ENCODE data around the gene VPS37B.
A peak's percentile ranks its signal among the peaks of the same experiment; 100 is the strongest.
"Not testable (repeated sequence)": the region's sequence is repeated elsewhere in the genome, so short reads cannot be mapped to it uniquely, and the experiment has no call there.

VPS37B gene

GRCh38 chr12:122905258-122905657 lies 9.3 kb upstream of the VPS37B start:
- DNase-seq: not testable (repeated sequence)

DNA sequence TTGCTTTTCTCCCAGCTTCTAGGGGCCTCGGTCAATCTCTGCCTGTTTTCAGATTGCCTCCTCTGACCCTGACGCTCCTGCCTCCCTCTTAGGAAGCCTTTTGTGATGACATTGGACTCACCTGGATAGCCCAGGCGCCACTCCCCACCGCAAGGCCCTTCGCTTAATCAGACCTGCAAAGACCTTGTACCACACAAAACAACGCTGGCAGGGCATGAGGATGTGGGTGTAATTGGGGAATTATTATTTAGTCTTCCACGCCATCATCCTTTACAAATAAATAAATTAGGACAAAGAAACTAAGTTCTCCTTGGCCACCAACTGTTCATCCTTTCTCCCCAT lies 7.7 kb upstream of the VPS37B start:
- DNase-seq: no peak

GRCh38 chr12:122902854-122903692 lies 7.1 kb upstream of the VPS37B start:
- no peak for DNase-seq

DNA sequence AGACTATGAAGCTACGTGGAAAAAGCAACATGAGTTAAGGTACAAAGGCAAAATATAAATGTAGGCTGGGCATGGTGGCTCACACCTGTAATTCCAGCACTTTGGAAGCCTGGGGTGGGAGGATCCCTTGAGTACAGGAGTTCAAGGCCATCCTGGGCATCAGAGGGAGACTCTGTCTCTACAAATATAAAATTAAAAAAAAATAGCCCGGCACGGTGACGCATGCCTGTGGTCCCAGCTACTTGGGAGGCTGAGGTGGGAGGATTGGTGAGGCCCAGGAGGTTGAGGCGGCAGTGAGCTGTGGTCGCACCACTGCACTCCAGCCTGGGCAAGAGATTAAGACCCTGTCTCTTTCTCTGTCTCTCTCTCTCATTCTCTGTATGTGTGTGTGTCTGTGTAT lies 4.0 kb upstream of the VPS37B start:
- no peak for DNase-seq

DNA sequence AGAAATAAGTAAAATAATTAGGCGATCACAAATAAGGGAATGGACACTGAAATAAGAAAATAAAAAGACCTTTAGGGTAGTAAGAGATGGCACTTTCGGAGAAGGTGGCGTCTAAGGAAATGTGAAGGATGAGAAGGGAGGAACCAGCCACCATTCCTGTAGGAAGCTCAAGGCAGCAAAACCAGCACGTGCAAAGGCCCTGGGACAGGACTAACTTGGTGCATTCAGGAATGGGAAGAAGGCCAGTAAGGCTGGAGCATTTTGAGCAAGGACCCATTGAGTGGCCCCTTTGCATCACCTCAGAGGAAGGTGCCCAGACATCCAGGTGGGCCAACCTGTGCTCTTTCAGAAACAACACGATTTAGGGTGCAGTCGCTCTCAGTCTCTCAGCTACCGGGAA lies 738 bp upstream of the VPS37B start:
- DNase-seq: no peak

DNA sequence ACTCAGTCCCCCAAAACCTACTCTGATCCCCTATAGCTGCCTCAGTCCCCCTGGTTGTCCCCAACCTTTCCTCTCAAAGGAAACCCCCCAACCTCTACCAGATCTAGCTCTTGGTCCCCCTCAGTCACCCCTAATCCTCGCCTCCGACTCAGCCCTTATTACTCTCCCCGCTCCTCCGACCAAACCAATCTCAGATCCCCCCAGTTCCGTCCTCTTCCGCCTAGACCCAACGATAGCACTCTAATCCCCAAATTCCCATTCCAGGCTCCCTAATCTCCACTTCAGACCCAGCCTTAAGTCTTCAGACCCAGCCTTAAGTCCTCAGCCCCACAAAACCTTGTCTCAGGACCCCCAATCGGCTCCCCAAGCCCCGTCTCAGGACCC lies 612 bp downstream of the VPS37B start:
- DNase-seq: no peak

DNA sequence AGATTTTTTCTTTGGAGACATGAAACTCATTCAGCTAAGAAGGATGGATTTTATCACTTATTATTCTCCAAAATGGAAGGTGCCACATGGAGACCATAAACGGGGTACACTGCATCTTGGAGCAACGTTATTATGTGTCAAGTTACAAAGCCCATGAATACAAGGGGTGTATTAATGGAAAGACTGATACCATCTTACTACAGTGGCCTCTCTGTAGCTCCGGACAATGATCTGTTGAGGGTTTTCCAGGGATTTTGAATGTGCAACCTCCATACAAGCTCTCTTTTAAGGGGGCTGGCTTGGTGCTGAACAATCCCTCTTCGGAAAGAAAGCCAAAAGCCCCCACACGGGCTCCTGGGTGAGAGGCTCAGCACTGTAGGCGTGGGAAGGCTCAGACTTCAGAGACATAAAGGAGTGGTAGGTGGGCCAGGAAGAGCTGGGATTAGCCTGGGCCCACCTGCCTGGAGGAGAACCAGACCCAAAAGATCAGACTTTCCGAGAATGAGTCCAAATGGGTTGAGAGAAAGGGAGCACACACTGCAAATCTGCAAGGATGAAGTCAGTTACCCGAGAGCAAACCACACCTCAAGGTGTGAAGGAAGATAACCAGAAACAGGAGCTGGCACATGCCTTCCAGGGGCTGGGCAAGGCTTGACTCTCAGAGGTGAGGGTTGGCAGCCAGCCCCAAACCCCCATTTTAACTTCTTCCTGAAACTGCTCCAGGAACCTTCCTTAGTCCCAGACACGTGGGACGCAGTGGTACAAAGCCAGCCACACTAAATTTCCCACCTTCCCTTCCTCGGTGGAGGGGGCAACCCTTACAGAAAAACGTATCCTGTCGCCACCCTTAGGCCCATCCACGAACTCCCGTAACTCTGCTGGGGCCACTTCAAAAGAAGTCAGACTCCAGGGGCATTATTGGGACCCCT lies 1.5 kb downstream of the VPS37B start:
- DNase-seq: no peak

DNA sequence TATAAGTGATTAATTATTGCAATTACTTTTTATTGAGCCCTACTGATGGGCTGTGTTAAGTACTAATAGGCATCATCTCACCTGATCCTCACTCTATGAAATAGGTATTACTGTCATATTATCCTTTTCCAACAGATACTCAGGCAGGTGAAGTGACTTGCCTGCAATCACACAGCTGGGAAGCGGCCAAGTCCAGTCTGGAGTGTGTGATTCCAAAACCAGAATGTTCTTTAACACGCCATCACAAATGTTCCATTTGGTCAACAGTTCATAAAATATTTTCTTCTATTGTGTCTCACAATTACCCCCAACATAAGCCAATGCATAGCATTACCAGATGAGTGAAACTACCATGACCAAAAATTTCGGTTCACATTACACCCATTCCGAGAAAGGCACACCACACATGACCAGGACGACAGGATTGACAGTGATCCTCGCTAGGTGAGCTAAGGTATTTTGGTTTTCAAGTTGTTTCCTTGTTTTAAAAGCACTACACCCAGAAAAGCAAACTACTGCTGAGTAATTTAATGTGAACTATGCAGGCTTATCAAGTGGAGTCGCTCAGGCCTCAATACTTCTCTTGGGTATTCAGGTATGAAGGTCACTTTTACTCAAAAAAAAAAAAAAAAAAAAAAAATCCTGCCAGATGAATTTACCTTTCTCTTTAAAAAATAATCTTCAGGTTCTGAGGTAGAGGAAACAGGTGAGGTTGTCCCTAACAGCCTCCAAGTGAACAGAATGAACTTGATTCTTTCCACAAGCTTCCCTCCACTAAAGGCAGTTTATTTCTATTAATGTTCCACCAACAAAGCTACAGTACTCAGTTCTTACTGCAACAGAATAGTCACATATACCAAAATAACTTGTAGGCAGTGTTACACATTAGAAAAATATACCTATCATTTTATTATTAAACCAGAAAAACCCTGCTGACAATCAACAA lies 2.4 kb downstream of the VPS37B start:
- DNase-seq: no peak

- DNase-seq: not testable (repeated sequence)
Measured at GRCh38 chr12:122892724-122893123, 3.2 kb downstream of the VPS37B start.

- peak; percentile 71 for DNase-seq
Measured at GRCh38 chr12:122891661-122892525, 4.0 kb downstream of the VPS37B start.

GRCh38 chr12:122889761-122890520 lies 6.0 kb downstream of the VPS37B start:
- DNase-seq: no peak

DNA sequence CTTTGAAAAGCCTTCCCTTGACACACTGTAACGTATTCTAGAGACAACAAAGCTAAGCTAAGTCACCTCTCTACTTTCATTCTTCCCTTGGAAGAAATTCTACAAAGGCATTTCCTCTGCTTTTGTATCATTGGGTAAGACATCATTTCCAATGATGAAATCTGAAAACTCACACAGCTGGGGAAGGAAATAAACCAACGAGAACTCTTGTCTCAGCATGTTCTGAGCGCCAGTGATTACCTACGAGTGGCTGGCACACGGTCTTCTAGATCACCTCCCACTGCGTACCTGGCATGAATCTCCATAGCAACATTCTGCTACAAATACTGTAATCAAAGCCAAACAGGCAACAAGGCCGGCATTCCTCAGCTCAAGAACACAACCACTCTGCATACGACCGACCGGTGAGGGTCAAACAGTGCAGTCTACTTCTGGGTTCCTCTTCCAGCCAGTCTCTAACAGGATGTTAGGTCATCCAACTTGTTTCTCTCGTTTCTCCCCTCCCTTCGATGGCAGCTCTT lies 7.6 kb downstream of the VPS37B start:
- DNase-seq: peak; percentile 54

- DNase-seq: no peak
Measured at GRCh38 chr12:122887819-122888212, 8.1 kb downstream of the VPS37B start.

DNA sequence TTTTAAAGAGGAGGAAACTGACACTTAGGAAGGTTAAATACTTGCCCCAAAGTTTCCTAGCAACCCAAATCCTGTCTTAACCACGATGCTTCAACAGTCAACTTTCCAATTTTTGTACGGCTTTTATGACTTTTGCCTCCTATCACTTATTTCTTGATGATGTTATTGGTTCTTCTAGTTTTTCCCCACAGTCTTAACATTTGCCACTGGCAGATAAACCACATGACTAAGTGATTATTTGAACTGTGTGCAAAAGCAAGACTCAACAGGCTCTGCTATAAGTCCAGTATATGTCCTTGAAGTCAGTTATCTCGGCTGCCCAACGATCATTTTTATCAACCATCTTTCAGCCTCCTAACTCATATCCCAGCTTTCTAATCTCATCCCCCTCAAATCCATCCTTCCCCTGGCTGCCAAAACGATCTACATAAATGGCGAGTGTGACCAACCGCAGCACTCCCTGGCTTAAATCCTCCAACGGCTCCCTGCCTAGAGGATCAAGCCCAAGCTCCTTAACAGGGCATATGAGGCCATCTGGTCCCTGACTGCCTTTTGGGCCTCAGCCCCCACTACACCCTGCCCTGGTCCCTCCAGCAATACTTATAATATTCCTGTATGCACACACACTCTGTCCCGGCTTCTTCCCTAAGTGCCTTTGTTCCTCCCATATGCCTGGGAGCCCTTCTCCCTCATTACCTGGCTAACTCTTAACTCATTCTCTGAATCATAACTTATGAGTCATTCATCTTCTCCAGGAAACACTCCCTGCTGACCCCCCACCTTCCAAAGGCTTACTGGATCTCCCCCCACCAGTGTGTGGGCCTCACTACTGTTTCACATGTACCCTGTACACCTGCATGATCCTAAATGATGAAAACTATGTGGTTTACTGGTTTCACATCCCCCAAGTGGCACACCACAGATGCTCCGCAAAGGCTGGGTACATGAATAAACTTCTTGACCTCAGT lies 8.8 kb downstream of the VPS37B start:
- peak; percentile 70 for DNase-seq

DNA sequence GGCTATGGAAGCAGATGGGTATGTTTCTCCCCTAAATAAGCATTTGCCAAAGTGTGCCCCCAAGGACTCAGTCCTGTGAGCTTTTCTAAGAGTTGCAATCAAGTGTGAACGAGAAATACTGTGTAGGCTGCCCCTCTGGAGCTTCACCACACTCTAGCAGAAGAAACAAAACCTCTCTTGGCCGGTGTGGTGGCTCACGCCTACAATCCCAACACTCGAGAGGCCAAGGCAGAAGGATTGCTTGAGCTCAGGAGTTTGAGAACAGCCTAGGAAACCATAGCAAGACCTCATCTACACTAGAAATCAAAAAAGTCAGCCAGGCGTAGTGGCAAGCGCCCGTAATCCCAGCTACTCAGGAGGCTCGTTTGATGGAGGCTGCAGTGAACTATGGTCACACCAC lies 9.8 kb downstream of the VPS37B start:
- no peak for DNase-seq

DNA sequence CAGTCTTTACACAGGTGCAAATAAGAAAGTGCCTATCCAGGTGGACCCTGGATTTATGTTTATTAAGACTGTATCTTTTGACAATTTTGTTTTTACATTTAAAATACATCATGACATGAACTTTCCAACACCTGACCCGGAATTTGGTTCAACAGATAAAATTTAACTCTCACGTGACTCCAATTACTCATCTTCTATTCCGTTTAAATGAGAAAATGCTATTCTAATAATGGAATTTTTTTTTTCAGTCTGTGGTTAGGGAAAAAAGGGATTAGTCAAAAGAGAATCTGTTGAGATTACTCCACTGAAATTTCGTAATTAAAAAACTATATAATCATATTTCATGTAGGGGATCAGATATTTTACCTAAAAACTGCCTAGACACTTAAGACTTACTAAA lies 11.1 kb downstream of the VPS37B start:
- DNase-seq: no peak

DNA sequence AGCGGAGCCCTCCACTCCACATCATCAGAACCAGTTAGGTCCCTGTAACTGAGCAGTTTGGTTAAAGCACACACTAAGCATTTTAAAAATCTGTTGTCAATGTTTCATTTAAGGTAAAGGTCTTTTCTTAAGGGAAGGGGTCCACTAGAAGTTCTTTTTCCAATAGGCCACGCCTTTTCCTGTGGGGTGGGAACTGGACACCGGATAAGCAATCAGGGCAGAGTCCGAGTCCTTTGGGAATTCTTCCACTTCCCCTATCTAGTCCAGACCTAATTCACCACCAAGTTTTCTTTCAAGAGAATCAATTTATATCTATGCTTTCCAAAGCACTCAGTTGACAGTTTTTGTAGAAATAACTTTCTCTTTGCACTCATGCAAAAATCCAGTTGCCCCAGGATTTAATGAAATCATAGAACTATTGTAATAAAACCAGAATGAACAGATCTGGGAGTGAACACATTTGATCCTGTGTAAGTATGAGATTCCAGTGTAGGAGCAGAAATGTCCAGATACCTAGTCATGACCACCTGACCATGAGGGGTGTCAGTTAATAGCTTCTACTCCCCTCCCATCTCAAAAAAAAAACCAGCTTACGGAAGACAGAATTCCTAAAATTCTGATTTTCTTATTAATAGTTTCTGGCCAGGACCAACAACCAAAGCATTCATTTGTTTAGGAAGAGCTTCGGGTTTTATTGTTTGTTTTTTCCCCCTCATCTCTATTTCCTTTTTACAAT lies 11.7 kb downstream of the VPS37B start:
- DNase-seq: no peak

DNA sequence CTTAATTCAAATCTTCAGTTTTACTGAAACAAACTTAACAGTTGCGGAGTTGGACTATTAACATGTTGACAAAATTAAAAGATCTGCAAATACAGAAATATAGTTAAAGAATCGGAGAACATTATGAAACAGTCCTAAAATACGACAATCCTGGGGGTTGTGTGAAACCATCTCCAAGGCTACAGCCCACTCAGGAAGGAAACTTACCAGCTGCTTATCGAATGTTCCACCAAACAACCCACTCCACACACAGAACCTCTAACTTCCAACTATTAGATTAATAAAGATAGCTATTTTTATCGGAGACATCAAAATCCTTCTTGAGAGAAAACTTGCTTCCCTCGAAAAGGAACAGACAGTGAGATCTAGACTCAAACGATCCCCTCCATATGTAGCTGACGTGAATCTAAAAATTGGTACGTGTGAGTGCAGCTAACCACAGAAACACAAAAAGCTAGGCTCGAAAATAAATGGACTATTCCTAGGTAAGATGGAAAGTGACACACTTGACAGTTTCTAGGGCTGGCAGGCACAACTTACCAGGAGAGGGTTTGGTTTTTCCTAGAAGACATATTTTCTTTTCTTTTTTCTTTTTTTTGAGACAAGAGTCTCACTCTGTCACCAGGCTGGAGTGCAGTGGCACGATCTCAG lies 12.9 kb downstream of the VPS37B start:
- no peak for DNase-seq
